ENCODE measurements around the gene SLC22A9. TPM values are rescaled to one million over a fixed set of nuclear protein-coding genes. Genes with fewer than 3 reads are reported as not detected.

SLC22A9 gene
- total and polyA plus RNA-seq, 2 of the 4 experiments (the other 2 are of a cell fraction), result not detected

DNA sequence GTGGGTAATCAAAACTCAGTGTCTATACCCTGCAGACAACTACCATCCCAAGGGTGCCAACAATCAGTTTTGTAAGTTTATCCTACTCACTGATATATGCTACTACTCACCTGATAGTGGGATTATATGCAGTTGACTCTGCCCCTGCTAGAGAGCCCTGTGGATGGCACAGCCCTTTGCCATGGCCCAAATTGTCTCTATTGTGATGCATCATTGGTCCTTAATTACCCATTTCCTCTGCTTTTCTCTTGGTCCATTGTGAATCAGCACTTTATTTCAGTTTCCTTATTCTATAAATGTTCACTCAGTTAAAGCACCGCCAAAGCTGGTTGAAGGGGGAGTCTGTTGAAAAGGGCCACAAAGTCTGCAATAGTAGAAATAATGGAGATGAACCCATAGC is 79.1 kb downstream of the SLC22A9 start:
- Histone ChIP-seq H3K56ac (ENCODE audit: extremely low read depth, insufficient read depth, low read length) (no peak overlapping the region), H4K8ac (ENCODE audit: low read depth in 2 of 2, low read length in 2 of 2) (no peak overlapping the region), H3K79me1 (ENCODE audit: low read depth in 1 of 2, low read length in 2 of 2) (no peaks in the 10 kb centered on the region), H2BK120ac (ENCODE audit: low read depth, low read length) (no peak overlapping the region), H3K27ac (ENCODE audit: insufficient read depth, low read length) (no peak overlapping the region), H4K91ac (ENCODE audit: insufficient read depth, low read depth, low read length) (no peak overlapping the region), H2BK15ac (ENCODE audit: low read depth, low read length) (no peak overlapping the region), H3K18ac (ENCODE audit: low read depth, low read length) (no peak overlapping the region), H3K4me1 (ENCODE audit: control insufficient read depth, insufficient read depth, low read length) (no peaks in the 10 kb centered on the region), H3K9ac (ENCODE audit: low read depth, low read length) (no peak overlapping the region), H4K20me1 (ENCODE audit: insufficient read depth, low read length) (no peaks in the 10 kb centered on the region), H3K36me3 (ENCODE audit: control insufficient read depth, insufficient read depth, low read length) (no peaks in the 10 kb centered on the region), H2AK5ac (ENCODE audit: low read depth, low read length) (no peak overlapping the region), H2AK9ac (replicated peaks; ENCODE audit: low read depth, low read length, poor library complexity) (no peak overlapping the region), H3K9me3 (ENCODE audit: control insufficient read depth, insufficient read depth, low read length) (no peaks in the 10 kb centered on the region), H3K4me3 (ENCODE audit: insufficient read depth, low read depth, low read length) (no peak overlapping the region), H2AFZ (replicated peaks; ENCODE audit: low read length, poor library complexity) (no peak overlapping the region), H3K27me3 (ENCODE audit: control insufficient read depth, insufficient read depth, low read length) (no peaks in the 10 kb centered on the region), H3K14ac (replicated peaks; ENCODE audit: low read depth, low read length) (no peak overlapping the region), H3K4me2 (ENCODE audit: low read depth, low read length) (no peak overlapping the region), H3K4ac (ENCODE audit: low read depth, low read length) (no peak overlapping the region), H3K9me1 (ENCODE audit: insufficient read depth, low read length) (peaks cover 2% of the 10 kb centered on the region; the same call in 1 of the 2 replicates), H2BK20ac (ENCODE audit: low read depth, low read length) (no peak overlapping the region), H2BK5ac (ENCODE audit: low read depth, low read length, poor library complexity, severe bottlenecking) (no peak overlapping the region), H3K23ac (ENCODE audit: low read depth, low read length) (no peak overlapping the region), H4K5ac (ENCODE audit: low read depth, low read length) (no peak overlapping the region)
- in situ Hi-C loops (cut with MboI; ENCODE audit: low sequenced_read_pairs), result no loop called here
- DNase-seq, result no peak
- no peak for ATAC-seq (ENCODE audit: low read depth)
- POLR2A ChIA-PET (ENCODE audit: unreplicated experiment), result no interaction called here
- BruUV-seq (replicated peaks), result no TSS peak
- dilution Hi-C loops (cut with HindIII; ENCODE audit: low sequenced_read_pairs, unreplicated experiment), result no loop called here
- intact Hi-C loops (cut with micrococcal nuclease), result no loop called here
- CTCF ChIA-PET, result no interaction called here
- TF ChIP-seq CHD1 (IDR thresholded peaks at IDR 0.05; ENCODE audit: low read depth, low read length), result no peak
- WGBS, 2 experiments (ENCODE audit: extremely low coverage in 2 of 2, insufficient read length in 1 of 2), result no CpG with 5 or more reads among the region's 1 CpG
